SK-N-SH (cell line): ENCODE data around the gene NEUROG2. TPM values are rescaled to one million over a fixed set of nuclear protein-coding genes. Genes with fewer than 3 reads are reported as not detected.
A peak's percentile ranks its signal among the peaks of the same experiment; 100 is the strongest.

ENCODE experiments used
- CTCF ChIA-PET: fragments of 300-600, 350-600 bp; formaldehyde crosslinking; extraction: SDS; loops from one replicate; lab custom pipeline; 2021; lab: Yijun Ruan, JAX
- POLR2A ChIA-PET: fragments of 350-600 bp; sonication (Branson Sonifier 250); formaldehyde crosslinking; extraction: SDS; loops from one replicate; lab custom pipeline; 2020; ENCODE audit warnings: antibody characterized with exemption, inconsistent platforms; lab: Yijun Ruan, JAX
- DNase-seq: peaks from one replicate; pipeline ENCODE4 v3.0.0; 2012
- H2AFZ ChIP-seq: fragments of 200-600 bp; sonication (generic); 2 replicates; pipeline ENCODE4 v1.8.1; 2016; ENCODE audit warnings: antibody characterized with exemption, mild to moderate bottlenecking, low read depth
- H3F3A ChIP-seq: fragments of 200-600 bp; sonication (generic); replicated peaks from 2 replicates; pipeline ENCODE3; 2016; ENCODE audit warnings: antibody characterized with exemption, mild to moderate bottlenecking; ENCODE audit not compliant: insufficient read depth
- H3K27ac ChIP-seq, 2 experiments: fragments of 200-500 bp in 1 of 2; fragments of 200-600 bp in 1 of 2; sonication (Bioruptor generic) in 1 of 2; sonication (generic), shearing (Covaris generic) in 1 of 2; 2 replicates each; pipeline versions ENCODE4 v1.5.1 to v1.6.1; 2014 to 2016; ENCODE audit warnings: low read depth in 2 of 2, inconsistent platforms in 1 of 2, low read length in 1 of 2, mild to moderate bottlenecking in 1 of 2, mixed read lengths in 1 of 2
- H3K27me3 ChIP-seq: fragments of 200-600 bp; sonication (generic), shearing (Covaris generic); 2 replicates; pipeline ENCODE4 v1.6.1; 2016; ENCODE audit warnings: mixed run types; ENCODE audit not compliant: insufficient read depth
- H3K36me3 ChIP-seq, 2 experiments: fragments of 200-500 bp in 1 of 2; fragments of 200-600 bp in 1 of 2; sonication (Bioruptor generic) in 1 of 2; sonication (generic) in 1 of 2; replicated peaks in 1 of 2; 2 replicates each; pipeline versions ENCODE3 to v1.5.1; 2014 to 2016; ENCODE audit warnings: low read length in 1 of 2, mild to moderate bottlenecking in 1 of 2; ENCODE audit not compliant: insufficient read depth in 2 of 2, control insufficient read depth in 1 of 2
- H3K4me1 ChIP-seq, 2 experiments: fragments of 200-500 bp in 1 of 2; fragments of 200-600 bp in 1 of 2; sonication (Bioruptor generic) in 1 of 2; sonication (generic), shearing (Covaris generic) in 1 of 2; 2 replicates each; pipeline versions ENCODE4 v1.5.1 to v1.6.1; 2014 to 2016; ENCODE audit warnings: low read depth in 1 of 2, low read length in 1 of 2, mixed run types in 1 of 2; ENCODE audit not compliant: insufficient read depth in 2 of 2, control insufficient read depth in 1 of 2
- H3K4me2 ChIP-seq: fragments of 200-600 bp; sonication (generic), shearing (Covaris generic); 2 replicates; pipeline ENCODE4 v1.6.1; 2017; ENCODE audit warnings: mixed run types
- H3K4me3 ChIP-seq, 2 experiments: fragments of 200-500 bp in 1 of 2; fragments of 200-600 bp in 1 of 2; sonication (Bioruptor generic) in 1 of 2; sonication (generic), shearing (Covaris generic) in 1 of 2; 2 replicates each; pipeline versions ENCODE4 v1.5.1 to v1.8.1; 2014 to 2016; ENCODE audit warnings: low read depth in 2 of 2, inconsistent platforms in 1 of 2, low read length in 1 of 2, mild to moderate bottlenecking in 1 of 2, mixed read lengths in 1 of 2, moderate library complexity in 1 of 2
- H3K79me2 ChIP-seq: fragments of 200-600 bp; sonication (generic); 2 replicates; pipeline ENCODE4 v1.8.1; 2017; ENCODE audit warnings: mild to moderate bottlenecking; ENCODE audit not compliant: insufficient read depth
- H3K9ac ChIP-seq: fragments of 200-600 bp; sonication (generic); 2 replicates; pipeline ENCODE4 v1.6.1; 2017; ENCODE audit warnings: mixed run types
- H3K9me2 ChIP-seq: fragments of 200-600 bp; sonication (generic); 2 replicates; pipeline ENCODE4 v1.6.1; 2017; ENCODE audit warnings: mixed run types
- H3K9me3 ChIP-seq: fragments of 200-600 bp; sonication (generic); 2 replicates; pipeline ENCODE4 v1.6.1; 2017; ENCODE audit warnings: mixed run types, mild to moderate bottlenecking, moderate library complexity
- H4K20me1 ChIP-seq: fragments of 200-600 bp; sonication (generic); 2 replicates; pipeline ENCODE4 v1.6.1; 2017; ENCODE audit warnings: mild to moderate bottlenecking, mixed run types; ENCODE audit not compliant: insufficient read depth
- CHD2 ChIP-seq: fragments of 150-350 bp; IDR thresholded peaks from 2 replicates; pipeline ENCODE4 v1.6.1; 2018; ENCODE audit warnings: low read length; ENCODE audit not compliant: partially characterized antibody
- EP300 ChIP-seq, 2 experiments: IDR thresholded peaks; 2 replicates each; pipeline versions ENCODE4 v1.4.0 to v1.6.1; 2012; ENCODE audit warnings: borderline replicate concordance in 1 of 2, low read depth in 1 of 2, low read length in 1 of 2
- EZH2phosphoT487 ChIP-seq: fragments of 200-600 bp; sonication (generic); IDR thresholded peaks from 2 replicates; pipeline ENCODE4 v1.6.1; 2017; ENCODE audit warnings: low read depth, mixed run types, mild to moderate bottlenecking, antibody characterized with exemption, moderate library complexity, borderline replicate concordance
- FOXM1 ChIP-seq: IDR thresholded peaks from 2 replicates; pipeline ENCODE4 v1.4.0; 2012; ENCODE audit warnings: low read depth, mild to moderate bottlenecking
- GABPA ChIP-seq: IDR thresholded peaks from 2 replicates; pipeline ENCODE4 v1.4.0; 2012; ENCODE audit warnings: low read depth, mild to moderate bottlenecking
- JUND ChIP-seq: IDR thresholded peaks from 2 replicates; pipeline ENCODE4 v1.4.0; 2012
- MXI1 ChIP-seq: IDR thresholded peaks from 2 replicates; pipeline ENCODE4 v1.6.1; 2012; ENCODE audit warnings: mild to moderate bottlenecking, low read depth, low read length, improper control_type of control experiment
- NFIC ChIP-seq: IDR thresholded peaks from 2 replicates; pipeline ENCODE4 v1.4.0; 2012; ENCODE audit warnings: borderline replicate concordance
- NRF1 ChIP-seq: IDR thresholded peaks from 2 replicates; pipeline ENCODE4 v1.6.1; 2012; ENCODE audit warnings: low read depth, mild to moderate bottlenecking, low read length
- POLR2AphosphoS5 ChIP-seq: IDR thresholded peaks from 2 replicates; pipeline ENCODE4 v1.6.1; 2012; ENCODE audit warnings: low read depth, low read length
- RCOR1 ChIP-seq: fragments of 150-350 bp; IDR thresholded peaks from 2 replicates; pipeline ENCODE4 v1.6.1; 2017; ENCODE audit warnings: antibody characterized with exemption, low read length
- RFX5 ChIP-seq: IDR thresholded peaks from 2 replicates; pipeline ENCODE4 v1.6.1; 2012; ENCODE audit warnings: mild to moderate bottlenecking, improper control_type of control experiment, low read length
- RXRA ChIP-seq: IDR thresholded peaks from 2 replicates; pipeline ENCODE4 v1.4.0; 2012; ENCODE audit warnings: low read depth, mild to moderate bottlenecking, borderline replicate concordance
- SIN3A ChIP-seq: IDR thresholded peaks from 2 replicates; pipeline ENCODE4 v1.6.1; 2012; ENCODE audit warnings: low read depth, mild to moderate bottlenecking, low read length, moderate library complexity, borderline replicate concordance
- SMC3 ChIP-seq: IDR thresholded peaks from 2 replicates; pipeline ENCODE4 v1.6.1; 2012; ENCODE audit warnings: low read depth, low read length, improper control_type of control experiment
- TAF1 ChIP-seq: IDR thresholded peaks from 2 replicates; pipeline ENCODE4 v1.6.1; 2012; ENCODE audit warnings: low read depth, mild to moderate bottlenecking, low read length, moderate library complexity, borderline replicate concordance
- TCF12 ChIP-seq: IDR thresholded peaks from 2 replicates; pipeline ENCODE4 v1.4.0; 2012
- YY1 ChIP-seq: IDR thresholded peaks from 2 replicates; pipeline ENCODE4 v1.4.0; 2012; ENCODE audit warnings: low read depth, mild to moderate bottlenecking
- ZBTB33 ChIP-seq: IDR thresholded peaks from 2 replicates; pipeline ENCODE4 v1.4.0; 2012; ENCODE audit warnings: low read depth, borderline replicate concordance
- WGBS: methylation state at CpG from one replicate; pipeline ENCODE4 v1.1.6; 2017; ENCODE audit warnings: low lambda C conversion rate; 5-methylcytosine and 5-hydroxymethylcytosine counted together
- polyA plus RNA-seq, 3 experiments: library from polyadenylated mRNA; depleted of rRNA; stranded (reverse); fragments of >200 nt; gene quantifications; 2 replicates each; pipeline ENCODE4 v1.2.3, GENCODE V29; 2012

Gene NEUROG2
- polyA plus RNA-seq, 1 of the 3 experiments (the other 2 are of a cell fraction): not detected

- Histone ChIP-seq H3K9me2 (no peaks in the 10 kb centered on the region), H3K27me3 (peaks cover 42% of the 10 kb centered on the region), H3K4me3 (peak overlapping the region; percentile 56 to 73), H3K27ac (no peak overlapping the region; a peak in 1 of 4 replicates), H3K4me2 (peak overlapping the region; percentile 99), H3F3A (peaks cover 3% of the 10 kb centered on the region), H2AFZ (peak overlapping the region; percentile 87; the same call in 1 of the 2 replicates), H3K4me1 (peaks cover 14 to 34% of the 10 kb centered on the region in 2 experiments; a peak in 3 of 4 replicates), H4K20me1 (no peaks in the 10 kb centered on the region), H3K79me2 (no peaks in the 10 kb centered on the region), H3K9ac (no peak overlapping the region), H3K36me3 (no peaks in the 10 kb centered on the region), H3K9me3 (no peaks in the 10 kb centered on the region)
- peak; percentile 64 for DNase-seq
- 3% methylated on average over 13 of the region's 52 CpGs for WGBS
- ChIA-PET CTCF (interaction anchor here (1.1 kb wide), 1 partner anchor 90 kb away, joined by 6 read pairs; no protein-coding TSS in a partner anchor), POLR2A (no interaction called here)
- no peak for TF ChIP-seq SMC3
- TF ChIP-seq TCF12: no peak
- TF ChIP-seq NFIC: no peak
- TF ChIP-seq ZBTB33: no peak
- no peak for TF ChIP-seq SIN3A
Observed at GRCh38 chr4:112514647-112515197, 1.3 kb downstream of the NEUROG2 start.

DNA sequence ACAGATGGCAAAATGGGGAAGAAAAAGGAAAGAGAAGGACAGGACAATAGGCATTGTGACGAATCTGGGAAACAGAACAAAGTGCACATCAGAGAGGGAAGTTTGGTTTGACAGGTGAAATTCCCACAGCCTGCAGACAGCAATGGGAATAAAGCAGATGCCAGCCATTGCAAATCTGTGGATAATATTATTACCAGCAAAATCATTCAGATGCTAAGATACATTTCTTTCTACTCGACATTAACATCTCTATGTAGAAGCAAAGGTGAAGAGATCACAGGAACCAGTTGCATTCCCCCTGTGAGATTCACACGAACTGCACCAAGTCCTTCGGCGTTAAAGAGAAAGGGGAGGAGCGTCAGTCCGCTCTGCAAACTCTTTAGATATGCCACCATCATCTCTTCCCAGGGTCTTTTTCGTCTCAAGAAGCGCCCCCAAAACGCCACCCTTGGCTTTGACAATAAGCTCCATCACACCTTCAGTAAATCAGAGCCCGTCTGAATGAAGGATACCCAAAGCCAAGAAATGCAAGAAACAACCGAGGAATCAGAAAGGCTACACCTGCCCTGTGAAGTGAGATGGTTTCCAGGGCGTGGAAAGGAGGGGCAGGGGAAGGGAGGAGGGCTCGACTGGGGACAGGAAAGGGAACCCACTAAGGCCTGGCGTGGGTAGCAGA, 1.9 kb downstream of the NEUROG2 start:
- Histone ChIP-seq H2AFZ (no peak overlapping the region), H3K9ac (no peak overlapping the region), H3K79me2 (no peaks in the 10 kb centered on the region), H3K9me2 (no peaks in the 10 kb centered on the region), H3F3A (peaks cover 3% of the 10 kb centered on the region), H3K4me3 (peak overlapping the region; percentile 26 to 56; a peak in 2 of 4 replicates), H3K27ac (no peak overlapping the region), H3K9me3 (no peaks in the 10 kb centered on the region), H3K27me3 (peaks cover 41% of the 10 kb centered on the region), H3K4me1 (peaks cover 14 to 40% of the 10 kb centered on the region in 2 experiments; a peak in 3 of 4 replicates), H3K36me3 (no peaks in the 10 kb centered on the region), H4K20me1 (no peaks in the 10 kb centered on the region), H3K4me2 (peak overlapping the region; percentile 99)
- ChIA-PET CTCF (no interaction called here), POLR2A (no interaction called here)
- 6% methylated on average over 15 of the region's 15 CpGs for WGBS
- TF ChIP-seq SMC3: no peak
- no peak for TF ChIP-seq TCF12
- no peak for TF ChIP-seq EP300 (IDR thresholded peaks at IDR 0.05; ENCODE audit: borderline replicate concordance in 1 of 2, low read depth in 1 of 2, low read length in 1 of 2)
- TF ChIP-seq NRF1: no peak
- no peak for TF ChIP-seq EZH2phosphoT487
- TF ChIP-seq RCOR1: no peak
- TF ChIP-seq SIN3A: no peak
- no peak for TF ChIP-seq YY1
- TF ChIP-seq RXRA: no peak
- TF ChIP-seq TAF1: no peak
- TF ChIP-seq CHD2: no peak
- TF ChIP-seq POLR2AphosphoS5: no peak
- no peak for TF ChIP-seq MXI1
- no peak for TF ChIP-seq GABPA
- TF ChIP-seq RFX5: no peak
- no peak for TF ChIP-seq FOXM1
- TF ChIP-seq JUND: no peak
- peak; percentile 33 for DNase-seq
